HG03565 (cell line): Measurements from ENCODE around the gene VDAC2.
"Not testable (repeated sequence)": the region's sequence is repeated elsewhere in the genome, so short reads cannot be mapped to it uniquely, and the experiment has no call there.

ENCODE experiments used
- ATAC-seq: cut with Tn5 transposase; IDR thresholded peaks from one replicate; pipeline ENCODE4 v1.9.1; 2021; ENCODE audit warnings: mild to moderate bottlenecking, moderate library complexity; ENCODE audit not compliant: unreplicated experiment

VDAC2 gene

GRCh38 chr10:75210282-75211006 is at the start of gene VDAC2:
Gene VDAC2, plus strand, starts transcription at chr10:75210796. Its CDS starts 363 bp downstream, at chr10:75211159.
- peak; percentile 72 for ATAC-seq

GRCh38 chr10:75165684-75166622 is 44.6 kb upstream of the VDAC2 start:
- peak; percentile 93 for ATAC-seq

DNA sequence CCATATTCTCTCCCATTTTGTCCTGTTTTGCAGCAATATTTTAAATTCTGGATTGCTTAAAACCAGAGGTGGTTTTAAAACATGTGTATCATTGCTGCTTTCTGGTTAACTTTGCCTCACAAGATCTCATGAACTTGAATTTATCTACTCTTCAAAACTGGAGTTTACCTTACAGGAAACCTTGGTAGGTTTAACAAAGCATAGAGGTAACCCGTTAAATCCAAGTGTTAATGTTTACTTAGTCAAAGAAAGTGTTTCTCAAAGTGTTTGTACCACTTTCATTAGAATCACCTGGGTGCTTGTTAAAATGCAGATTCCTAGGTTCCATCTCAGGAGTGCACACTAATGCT is 44.0 kb upstream of the VDAC2 start:
- peak; percentile 14 for ATAC-seq

DNA sequence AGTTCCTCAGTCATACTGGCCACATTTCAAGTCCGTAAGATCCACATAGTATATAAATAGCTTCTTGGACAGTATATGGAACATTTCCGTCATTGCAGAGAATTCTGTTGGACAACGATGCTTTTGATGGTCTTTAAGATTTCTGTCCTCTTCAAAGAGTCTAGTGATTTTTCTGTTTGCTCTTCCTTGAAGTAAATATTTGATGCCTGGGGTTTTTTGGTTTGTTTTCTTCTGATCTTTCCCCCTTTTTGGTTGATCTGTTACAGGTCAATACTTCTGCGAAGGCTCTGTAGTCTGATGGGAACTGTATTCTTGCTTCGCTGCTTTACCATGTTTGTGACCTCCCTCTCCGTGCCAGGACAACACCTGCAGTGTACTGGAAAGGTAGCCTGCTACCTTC is 42.3 kb upstream of the VDAC2 start:
- no peak for ATAC-seq

DNA sequence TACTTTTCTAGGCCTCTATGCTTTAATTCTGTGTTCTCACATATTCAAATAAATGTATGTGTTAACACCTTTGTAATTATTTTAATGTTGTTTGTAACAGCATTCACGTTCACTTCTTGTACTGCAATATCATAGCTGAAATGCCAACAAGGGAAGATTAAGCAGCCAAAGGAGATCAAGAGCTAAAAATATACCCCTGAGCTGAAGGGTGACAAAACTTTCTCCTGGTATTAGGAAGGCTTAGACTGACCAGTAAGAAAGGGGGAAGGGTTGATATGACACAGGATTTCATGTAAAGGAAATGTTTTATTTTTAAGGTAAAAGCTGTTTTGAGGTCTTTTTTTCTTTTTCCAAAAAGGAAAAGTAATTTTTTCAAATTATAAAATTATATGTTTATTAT is 40.4 kb upstream of the VDAC2 start:
- no peak for ATAC-seq

- no peak for ATAC-seq
Measured at GRCh38 chr10:75175046-75175445, 35.5 kb upstream of the VDAC2 start.

DNA sequence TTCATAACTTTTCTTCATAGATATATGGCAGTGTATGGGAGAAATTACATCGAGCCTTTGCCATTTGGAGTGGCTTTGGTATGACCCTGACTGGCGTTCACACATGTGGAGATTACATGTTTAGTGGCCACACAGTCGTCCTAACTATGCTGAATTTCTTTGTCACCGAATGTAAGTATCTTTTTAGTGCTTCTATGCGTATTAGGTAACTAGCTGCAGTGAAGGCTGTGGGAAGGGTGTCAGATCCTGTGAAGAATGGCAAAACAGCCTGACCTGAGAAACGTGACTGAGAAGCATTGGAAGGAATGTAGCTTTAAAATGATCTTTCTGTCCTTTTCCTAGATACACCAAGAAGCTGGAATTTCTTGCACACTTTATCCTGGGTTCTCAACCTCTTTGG is 34.5 kb upstream of the VDAC2 start:
- ATAC-seq = no peak

- no peak for ATAC-seq
Measured at GRCh38 chr10:75176736-75177135, 33.9 kb upstream of the VDAC2 start.

DNA sequence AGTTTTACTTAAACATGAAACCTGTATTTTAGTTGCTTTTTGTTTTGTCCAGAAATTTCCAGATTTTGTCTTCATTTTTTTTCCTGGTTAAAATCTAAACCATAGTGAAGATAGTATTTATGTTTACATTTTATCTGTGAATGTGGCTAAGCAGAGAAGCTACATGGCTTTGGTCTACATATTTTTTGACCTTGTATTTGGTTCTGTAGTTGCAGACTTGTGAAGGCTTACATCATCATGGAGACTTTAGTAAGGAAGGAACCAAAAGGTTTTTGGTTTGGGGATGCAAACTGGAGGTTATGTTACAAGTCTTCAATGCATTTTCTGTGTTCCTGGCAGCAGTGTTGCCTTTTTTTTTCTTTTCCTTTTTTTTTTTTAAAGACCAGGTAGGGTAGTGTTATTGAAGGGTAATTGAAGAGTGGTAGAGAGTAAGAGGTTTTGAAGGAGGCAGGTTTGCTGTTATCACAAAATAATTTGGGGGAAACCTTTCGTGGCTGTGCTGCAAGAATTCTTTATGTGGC is 30.9 kb upstream of the VDAC2 start:
- no peak for ATAC-seq

DNA sequence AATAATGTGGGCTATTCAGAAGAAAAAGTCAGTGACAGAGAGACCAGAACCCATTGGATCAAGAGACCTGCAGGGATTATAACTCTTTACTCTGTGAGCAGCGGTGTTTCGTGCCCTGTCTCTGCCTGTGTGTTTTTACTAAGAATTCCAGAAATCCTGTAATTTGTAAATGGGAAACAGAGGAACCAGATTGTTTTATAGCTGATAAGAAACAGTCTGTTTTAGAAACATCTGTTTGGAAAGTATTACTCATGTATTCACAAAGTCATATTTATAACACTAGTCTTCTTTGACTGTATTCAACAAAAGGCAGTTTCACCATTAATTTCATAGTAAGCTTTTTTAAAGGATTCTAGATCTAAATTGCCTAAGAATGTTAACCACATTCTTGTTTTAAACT is 30.0 kb upstream of the VDAC2 start:
- ATAC-seq = no peak

DNA sequence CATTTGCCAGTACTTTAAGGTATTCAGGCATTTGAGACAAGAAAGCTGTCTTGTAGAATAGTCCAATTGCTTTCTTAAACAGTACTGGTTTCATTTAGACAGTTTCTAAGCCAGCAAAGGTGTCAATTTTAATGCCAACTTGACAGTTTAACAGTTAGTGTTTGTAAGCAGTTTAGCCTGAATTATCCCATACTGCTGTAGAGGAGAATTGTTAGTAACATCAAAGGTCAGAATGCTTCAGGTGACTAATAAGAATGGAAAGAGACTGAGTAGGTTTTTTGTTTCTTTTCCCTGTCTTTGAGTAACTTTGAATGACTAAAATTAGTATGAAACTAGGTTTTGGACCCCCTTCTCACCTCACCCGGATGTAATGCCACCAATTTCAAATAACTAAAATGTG is 29.5 kb upstream of the VDAC2 start:
- ATAC-seq = no peak

- ATAC-seq = no peak
Measured at GRCh38 chr10:75186310-75186709, 24.3 kb upstream of the VDAC2 start.

- no peak for ATAC-seq
Measured at GRCh38 chr10:75187961-75188426, 22.6 kb upstream of the VDAC2 start.

DNA sequence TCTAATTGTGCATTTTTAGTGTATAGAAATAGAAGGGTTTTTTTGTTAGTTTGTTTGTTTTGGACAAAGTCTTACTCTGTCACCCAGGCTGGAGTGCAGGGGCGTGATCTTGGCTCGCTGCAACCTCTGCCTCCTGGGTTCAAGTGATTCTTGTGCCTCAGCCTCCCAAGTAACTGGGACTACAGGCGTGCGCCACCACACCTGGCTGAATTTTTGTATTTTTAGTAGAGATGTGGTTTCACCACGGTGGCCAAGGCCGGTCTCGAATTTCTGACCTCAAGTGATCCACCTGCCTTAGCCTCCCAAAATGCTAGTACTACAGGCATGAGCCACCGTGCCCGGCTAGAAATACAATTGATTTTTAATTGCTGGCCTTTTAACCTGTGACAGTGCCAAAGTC is 22.1 kb upstream of the VDAC2 start:
- not testable (repeated sequence) for ATAC-seq

GRCh38 chr10:75189266-75190096 is 21.1 kb upstream of the VDAC2 start:
- no peak for ATAC-seq

- ATAC-seq = no peak
Measured at GRCh38 chr10:75191821-75192568, 18.6 kb upstream of the VDAC2 start.

- ATAC-seq = not testable (repeated sequence)
Measured at GRCh38 chr10:75194625-75195024, 16.0 kb upstream of the VDAC2 start.

DNA sequence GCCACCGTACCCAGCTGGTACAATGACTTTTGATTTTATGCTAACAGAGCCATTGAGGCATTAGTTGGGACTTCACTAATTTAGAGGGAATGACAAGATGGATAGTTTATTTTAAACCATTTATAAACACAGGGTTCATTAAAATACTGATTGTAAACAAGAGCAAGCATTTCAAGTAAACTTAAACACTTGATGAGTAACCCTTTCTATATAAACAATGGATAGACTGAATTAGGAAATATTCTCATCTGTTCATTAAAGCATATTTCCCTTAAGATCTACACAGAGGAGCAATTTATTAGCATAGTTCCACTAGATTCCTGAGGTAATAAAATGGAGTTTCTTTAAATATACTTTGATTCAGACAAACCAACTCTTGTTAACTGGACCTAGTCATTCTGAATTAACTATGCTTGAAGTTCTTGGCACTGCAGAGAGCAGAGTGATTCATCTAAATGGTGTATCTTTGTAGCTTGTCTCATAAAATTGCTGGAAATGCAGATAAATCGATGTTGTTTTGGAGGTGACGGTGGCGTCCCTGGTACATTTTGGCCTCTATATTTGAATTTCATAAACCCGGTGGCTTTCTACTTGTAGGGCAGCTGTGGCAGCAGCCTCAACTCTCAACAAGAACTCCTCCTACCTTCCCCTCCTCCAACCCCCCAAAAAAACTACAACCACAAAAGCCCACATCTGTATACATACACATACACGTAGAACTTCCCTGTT is 15.4 kb upstream of the VDAC2 start:
- ATAC-seq = no peak

- ATAC-seq = no peak
Measured at GRCh38 chr10:75197066-75197465, 13.5 kb upstream of the VDAC2 start.

DNA sequence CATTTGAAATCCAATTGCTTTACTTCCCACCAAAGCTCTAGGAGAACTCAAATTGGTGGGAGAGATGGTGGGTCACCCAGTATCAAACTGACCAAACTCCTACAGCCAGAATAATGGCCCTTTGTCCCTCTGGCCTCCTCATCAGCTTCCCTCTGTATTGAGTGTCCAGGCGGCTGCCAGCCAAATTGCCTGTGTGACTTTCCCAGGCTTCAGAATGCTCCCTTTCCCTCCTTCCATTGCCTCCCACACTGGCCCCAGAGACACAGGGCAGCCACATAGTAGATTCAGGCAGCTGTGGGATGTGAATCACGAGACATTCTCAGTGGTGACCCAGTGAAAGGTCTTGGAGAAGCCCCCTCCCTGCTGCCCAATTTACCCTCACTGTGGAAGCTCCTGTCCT is 12.7 kb upstream of the VDAC2 start:
- no peak for ATAC-seq
